ENCODE data around the gene BPGM.
A peak's percentile ranks its signal among the peaks of the same experiment; 100 is the strongest.
"Not testable (repeated sequence)": the region's sequence is repeated elsewhere in the genome, so short reads cannot be mapped to it uniquely, and the experiment has no call there.

BPGM gene

GRCh38 chr7:134632052-134632451 lies 14.6 kb upstream of the BPGM start:
- no peak for DNase-seq (ENCODE audit: low spot score)

GRCh38 chr7:134632937-134633540 lies 13.6 kb upstream of the BPGM start:
- peak; percentile 72 for DNase-seq (ENCODE audit: low spot score)

GRCh38 chr7:134636008-134636449 lies 10.6 kb upstream of the BPGM start:
- DNase-seq (ENCODE audit: low spot score) = peak; percentile 32

GRCh38 chr7:134637441-134637840 lies 9.2 kb upstream of the BPGM start:
- no peak for DNase-seq (ENCODE audit: low spot score)

GRCh38 chr7:134637934-134638719 lies 8.5 kb upstream of the BPGM start:
- DNase-seq (ENCODE audit: low spot score) = peak; percentile 29

GRCh38 chr7:134639061-134639460 lies 7.6 kb upstream of the BPGM start:
- no peak for DNase-seq (ENCODE audit: low spot score)

GRCh38 chr7:134639683-134640279 lies 6.9 kb upstream of the BPGM start:
- no peak for DNase-seq (ENCODE audit: low spot score)

GRCh38 chr7:134640842-134641715 lies 5.6 kb upstream of the BPGM start:
- DNase-seq (ENCODE audit: low spot score) = peak; percentile 53

GRCh38 chr7:134641981-134642380 lies 4.7 kb upstream of the BPGM start:
- not testable (repeated sequence) for DNase-seq (ENCODE audit: low spot score)

GRCh38 chr7:134643131-134643530 lies 3.5 kb upstream of the BPGM start:
- no peak for DNase-seq (ENCODE audit: low spot score)

- DNase-seq (ENCODE audit: low spot score) = no peak
Observed at GRCh38 chr7:134645478-134645877, 1.2 kb upstream of the BPGM start.

GRCh38 chr7:134645935-134646334 lies 718 bp upstream of the BPGM start:
- peak; percentile 33 for DNase-seq (ENCODE audit: low spot score)

GRCh38 chr7:134648456-134648855 lies 1.8 kb downstream of the BPGM start:
- DNase-seq (ENCODE audit: low spot score) = no peak

- DNase-seq (ENCODE audit: low spot score) = no peak
Observed at GRCh38 chr7:134649226-134649775, 2.6 kb downstream of the BPGM start.

GRCh38 chr7:134651991-134652390 lies 5.3 kb downstream of the BPGM start:
- no peak for DNase-seq (ENCODE audit: low spot score)

- peak; percentile 37 for DNase-seq (ENCODE audit: low spot score)
Observed at GRCh38 chr7:134654104-134654775, 7.6 kb downstream of the BPGM start.

- no peak for DNase-seq (ENCODE audit: low spot score)
Observed at GRCh38 chr7:134657526-134657925, 10.9 kb downstream of the BPGM start.

- DNase-seq (ENCODE audit: low spot score) = no peak
Observed at GRCh38 chr7:134660242-134660785, 13.7 kb downstream of the BPGM start.

GRCh38 chr7:134660961-134661376 lies 14.3 kb downstream of the BPGM start:
- no peak for DNase-seq (ENCODE audit: low spot score)

- DNase-seq (ENCODE audit: low spot score) = no peak
Observed at GRCh38 chr7:134662166-134662870, 15.7 kb downstream of the BPGM start.

- no peak for DNase-seq (ENCODE audit: low spot score)
Observed at GRCh38 chr7:134662871-134663205, 16.2 kb downstream of the BPGM start.
